Caco-2 (cell line): ENCODE measurements around the gene SFRP5. TPM values are rescaled to one million over a fixed set of nuclear protein-coding genes. Genes with fewer than 3 reads are reported as not detected.

ENCODE experiments used
- BruUV-seq: library from RNA; stranded (reverse); fragments of 400-500 nt; replicated peaks from 2 replicates; lab custom pipeline; 2021; lab: Mats Ljungman, UMichigan
- CTCF ChIA-PET: fragments of 300-600 bp; sonication (Branson Sonifier 250); formaldehyde crosslinking; loops from one replicate; lab custom pipeline; 2022; ENCODE audit warnings: antibody characterized with exemption; lab: Charles Lee
- POLR2A ChIA-PET: fragments of 300-600 bp; sonication (Branson Sonifier 250); formaldehyde crosslinking; loops from one replicate; lab custom pipeline; 2022; ENCODE audit warnings: antibody characterized with exemption; lab: Charles Lee
- DNase-seq, 2 experiments: peaks; one replicate each; pipeline versions ENCODE4 v3.0.0 to v3.0.0-alpha.2; 2020 to 2022
- H3K27me3 ChIP-seq: replicated peaks from 2 replicates; pipeline ENCODE4 v1.6.0; 2011; ENCODE audit warnings: low read length; ENCODE audit not compliant: control insufficient read depth, insufficient read depth
- H3K36me3 ChIP-seq: 2 replicates; pipeline ENCODE4 v1.5.1; 2011; ENCODE audit warnings: low read length; ENCODE audit not compliant: control insufficient read depth, insufficient read depth
- H3K4me1 ChIP-seq: fragments of 250-450 bp; sonication (Bioruptor Pico); 2 replicates; pipeline ENCODE4 v1.5.1; 2020; ENCODE audit warnings: mild to moderate bottlenecking
- H3K4me3 ChIP-seq: 2 replicates; pipeline ENCODE4 v1.5.1; 2011; ENCODE audit warnings: low read depth, mild to moderate bottlenecking, control low read depth, low read length
- H3K9me3 ChIP-seq: fragments of 250-450 bp; sonication (Bioruptor Pico); 2 replicates; pipeline ENCODE4 v1.5.1; 2020; ENCODE audit warnings: mild to moderate bottlenecking, moderate library complexity
- H3K27ac Mint-ChIP-seq: one replicate; pipeline ENCODE4 v1.8.0; 2022; ENCODE audit warnings: mixed read lengths; ENCODE audit not compliant: unreplicated experiment
- H3K27me3 Mint-ChIP-seq: one replicate; pipeline ENCODE4 v1.8.0; 2022; ENCODE audit warnings: mixed read lengths; ENCODE audit not compliant: insufficient read depth, unreplicated experiment
- H3K36me3 Mint-ChIP-seq: one replicate; pipeline ENCODE4 v1.8.0; 2022; ENCODE audit warnings: mild to moderate bottlenecking, mixed read lengths; ENCODE audit not compliant: insufficient read depth, unreplicated experiment
- H3K4me1 Mint-ChIP-seq: one replicate; pipeline ENCODE4 v1.8.0; 2022; ENCODE audit warnings: low read depth, mixed read lengths; ENCODE audit not compliant: unreplicated experiment
- H3K4me3 Mint-ChIP-seq: one replicate; pipeline ENCODE4 v1.8.0; 2022; ENCODE audit warnings: mild to moderate bottlenecking, moderate library complexity, mixed read lengths; ENCODE audit not compliant: unreplicated experiment
- H3K9me3 Mint-ChIP-seq: one replicate; pipeline ENCODE4 v1.8.0; 2022; ENCODE audit warnings: mixed read lengths; ENCODE audit not compliant: unreplicated experiment
- CTCF ChIP-seq, 2 experiments: fragments of 200-600 bp in 1 of 2; IDR thresholded peaks; 1 replicate in 1 of 2; 2 replicates in 1 of 2; pipeline versions ENCODE4 v1.5.1 to v1.8.0; 2011 to 2022; ENCODE audit warnings: antibody characterized with exemption in 1 of 2, control low read depth in 1 of 2, inconsistent platforms in 1 of 2, low read depth in 1 of 2, low read length in 1 of 2, mild to moderate bottlenecking in 1 of 2, moderate library complexity in 1 of 2; ENCODE audit not compliant: insufficient read depth in 1 of 2, severe bottlenecking in 1 of 2, unreplicated experiment in 1 of 2
- intact Hi-C: fragments of 100-400 bp; cut with micrococcal nuclease; formaldehyde crosslinking; loops from one replicate; pipeline ENCODE4 v1.10.0; 2022; ENCODE audit not compliant: unreplicated experiment
- total RNA-seq: library from RNA; stranded (reverse); gene quantifications from 2 replicates; pipeline ENCODE4 v1.2.3, GENCODE V29; 2022

The SFRP5 gene
- total RNA-seq, 1 experiment from 2014 or later = 1.1 TPM

DNA sequence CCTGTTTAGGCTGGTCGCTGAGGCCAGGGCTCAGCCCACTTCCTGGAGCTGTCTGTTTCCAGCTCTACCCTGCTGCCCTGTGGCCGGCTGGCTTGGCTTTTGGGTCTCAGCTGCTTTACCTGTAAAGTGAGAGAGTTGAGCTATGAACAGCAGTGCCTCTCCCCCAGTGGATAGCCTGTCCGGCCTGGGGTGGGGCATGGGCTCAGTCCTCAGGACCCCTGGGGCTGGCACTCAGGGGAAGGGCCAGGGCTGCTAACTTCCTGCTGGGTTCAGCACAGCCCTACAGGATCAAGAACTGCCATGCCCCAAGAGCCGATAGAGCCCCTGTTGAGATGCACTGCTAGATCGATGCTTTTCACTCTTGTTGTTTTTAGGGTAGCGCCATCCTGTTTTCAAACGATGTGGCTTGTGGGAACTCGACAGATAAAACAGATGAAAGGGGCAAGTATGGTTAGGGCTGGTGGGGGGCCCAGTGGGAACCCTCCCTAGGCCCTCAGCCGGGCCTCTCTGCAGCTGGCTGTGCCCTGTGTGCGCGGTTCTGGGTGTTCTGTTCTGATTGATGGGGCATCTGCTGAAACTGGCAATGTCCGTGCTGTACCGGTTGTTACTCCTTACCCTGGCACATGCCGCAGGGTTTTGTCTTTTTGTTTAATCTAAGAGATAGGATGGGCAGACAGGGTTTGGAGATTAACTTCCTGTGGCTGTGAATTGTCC, 10.0 kb upstream of the SFRP5 start:
- no peak for TF ChIP-seq CTCF (IDR thresholded peaks at IDR 0.05; ENCODE audit: insufficient read depth in 1 of 2, low read depth in 1 of 2, low read length in 1 of 2, severe bottlenecking in 1 of 2, unreplicated experiment in 1 of 2)
- ChIA-PET CTCF (interaction anchor here (1.0 kb wide), 1 partner anchor 133 kb away, joined by 3 read pairs; no protein-coding TSS in a partner anchor), POLR2A (no interaction called here)
- Mint-ChIP-seq H3K4me3 (no peak overlapping the region), H3K27me3 (no peaks in the 10 kb centered on the region), H3K36me3 (no peaks in the 10 kb centered on the region), H3K9me3 (no peaks in the 10 kb centered on the region), H3K4me1 (peaks cover 6% of the 10 kb centered on the region), H3K27ac (no peak overlapping the region)
- Histone ChIP-seq H3K4me3 (no peak overlapping the region), H3K36me3 (no peaks in the 10 kb centered on the region), H3K9me3 (no peaks in the 10 kb centered on the region), H3K27me3 (no peaks in the 10 kb centered on the region), H3K4me1 (peaks cover 23% of the 10 kb centered on the region)
- intact Hi-C loops = no loop called here
- no TSS peak for BruUV-seq
- DNase-seq = no peak

GRCh38 chr10:97780841-97781617, 9.2 kb upstream of the SFRP5 start:
- Histone ChIP-seq H3K4me1 (peaks cover 15% of the 10 kb centered on the region), H3K36me3 (no peaks in the 10 kb centered on the region), H3K9me3 (no peaks in the 10 kb centered on the region), H3K4me3 (no peak overlapping the region), H3K27me3 (no peaks in the 10 kb centered on the region)
- H3K27me3 Mint-ChIP-seq = no peaks in the 10 kb centered on the region
- H3K4me3 Mint-ChIP-seq = no peak overlapping the region
- H3K4me1 Mint-ChIP-seq = no peaks in the 10 kb centered on the region
- intact Hi-C loops = no loop called here
- no peak for DNase-seq
- CTCF ChIA-PET = interaction anchor here (0.5 to 1.0 kb wide), 2 partner anchors 20 to 134 kb away, joined by 3 read pairs; no protein-coding TSS in a partner anchor
- no peaks in the 10 kb centered on the region for H3K9me3 Mint-ChIP-seq
- POLR2A ChIA-PET = no interaction called here
- no peaks in the 10 kb centered on the region for H3K36me3 Mint-ChIP-seq
- no TSS peak for BruUV-seq
- no peak for TF ChIP-seq CTCF (IDR thresholded peaks at IDR 0.05; ENCODE audit: insufficient read depth in 1 of 2, low read depth in 1 of 2, low read length in 1 of 2, severe bottlenecking in 1 of 2, unreplicated experiment in 1 of 2)
- no peak overlapping the region for H3K27ac Mint-ChIP-seq

DNA sequence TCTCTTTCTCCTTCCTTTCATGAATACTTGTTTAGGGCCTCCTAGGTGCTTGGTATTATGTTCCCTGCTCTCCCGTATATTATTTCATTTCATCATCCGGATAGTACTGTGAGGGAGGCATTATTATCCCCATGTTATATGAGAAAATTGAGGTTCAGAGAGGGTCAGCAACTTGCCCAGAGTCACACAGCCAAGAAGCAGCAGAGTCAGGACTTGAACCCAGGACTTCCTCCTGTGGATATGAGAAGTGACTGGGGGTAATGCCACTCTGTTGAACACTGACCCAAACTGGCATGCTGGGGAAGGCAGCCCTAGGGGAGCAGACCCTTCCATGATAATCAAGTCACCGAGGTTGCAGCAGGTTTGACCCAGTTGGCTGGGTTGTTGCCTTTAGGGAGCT, 8.2 kb upstream of the SFRP5 start:
- Histone ChIP-seq H3K4me3 (no peak overlapping the region), H3K4me1 (peaks cover 10% of the 10 kb centered on the region; the same call in 1 of the 2 replicates), H3K36me3 (no peaks in the 10 kb centered on the region), H3K9me3 (no peaks in the 10 kb centered on the region), H3K27me3 (no peaks in the 10 kb centered on the region)
- Mint-ChIP-seq H3K27ac (no peak overlapping the region), H3K4me1 (no peaks in the 10 kb centered on the region), H3K36me3 (no peaks in the 10 kb centered on the region), H3K27me3 (no peaks in the 10 kb centered on the region), H3K9me3 (no peaks in the 10 kb centered on the region), H3K4me3 (no peak overlapping the region)
- intact Hi-C loops = no loop called here
- ChIA-PET CTCF (no interaction called here), POLR2A (no interaction called here)
- no TSS peak for BruUV-seq
- no peak for DNase-seq
- no peak for TF ChIP-seq CTCF (IDR thresholded peaks at IDR 0.05; ENCODE audit: insufficient read depth in 1 of 2, low read depth in 1 of 2, low read length in 1 of 2, severe bottlenecking in 1 of 2, unreplicated experiment in 1 of 2)
